ENCODE measurements around the gene MYO1D. TPM values are rescaled to one million over a fixed set of nuclear protein-coding genes. Genes with fewer than 3 reads are reported as not detected.
A peak's percentile ranks its signal among the peaks of the same experiment; 100 is the strongest.

MYO1D gene
- total and polyA plus RNA-seq, 2 of the 13 experiments (the other 11 are each of a cell fraction or from before 2014, with no cell fraction given), result 13.2 to 17.3 TPM

DNA sequence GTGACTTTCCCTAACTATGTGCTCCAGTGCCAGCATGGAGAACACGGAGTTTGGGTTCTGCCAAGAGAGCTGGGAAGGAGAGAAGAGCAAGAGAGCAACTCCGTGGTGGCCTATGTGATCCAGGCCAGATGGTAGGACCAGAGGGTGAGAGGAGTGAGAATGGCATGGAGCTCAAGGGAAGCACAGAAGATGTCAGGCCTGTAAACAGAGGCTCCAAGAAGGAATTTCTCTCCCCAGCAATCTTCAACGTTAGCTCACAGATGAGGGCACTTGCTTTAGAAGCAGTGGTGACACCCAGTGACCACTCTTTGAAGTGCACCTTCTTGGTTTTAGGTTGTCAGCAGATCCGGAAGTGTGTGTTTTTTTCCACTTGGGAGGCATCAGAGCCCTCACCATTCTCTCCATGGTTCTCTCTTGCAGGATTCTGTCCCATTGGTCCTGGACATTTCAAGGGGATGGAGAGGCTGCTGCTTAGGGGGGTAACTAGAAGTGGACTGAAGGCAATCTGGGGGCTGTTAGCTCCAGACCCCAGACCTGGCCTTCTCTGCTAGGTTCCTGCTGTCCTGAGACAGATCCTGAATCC lies 33.0 kb upstream of the MYO1D start (continued):
- TF ChIP-seq GATAD1 (CRISPR knock-in tag; IDR thresholded peaks at IDR 0.05) (no peak), NFKB2 (CRISPR knock-in tag; IDR thresholded peaks at IDR 0.05; ENCODE audit: borderline replicate concordance) (no peak), ZNF292 (CRISPR knock-in tag; IDR thresholded peaks at IDR 0.05; ENCODE audit: borderline replicate concordance, low read depth) (0 out of 2 replicates have a peak, but pooled peaks have one; percentile 30), ZNF510 (CRISPR knock-in tag; IDR thresholded peaks at IDR 0.05; ENCODE audit: low read depth) (no peak), HOXA7 (CRISPR knock-in tag; IDR thresholded peaks at IDR 0.05) (no peak), TAF1 (CRISPR knock-in tag; IDR thresholded peaks at IDR 0.05) (no peak), MIXL1 (CRISPR knock-in tag; IDR thresholded peaks at IDR 0.05) (0 out of 2 replicates have a peak, but pooled peaks have one; percentile 42), SOX6 (IDR thresholded peaks at IDR 0.05) (no peak), SOX6 (CRISPR knock-in tag; IDR thresholded peaks at IDR 0.05) (no peak), GABPB1 (CRISPR knock-in tag; IDR thresholded peaks at IDR 0.05) (peak; percentile 37; the same call in 1 of the 2 replicates), STAG1 (CRISPR knock-in tag; IDR thresholded peaks at IDR 0.05) (peak; percentile 82), ZNF282 (IDR thresholded peaks at IDR 0.05; ENCODE audit: partially characterized antibody) (no peak), ZMAT3 (CRISPR knock-in tag; conservative IDR thresholded peaks at IDR 0.05) (no peak), ZNF30 (CRISPR knock-in tag; IDR thresholded peaks at IDR 0.05) (no peak), SALL1 (CRISPR knock-in tag; IDR thresholded peaks at IDR 0.05) (peak; percentile 22; the same call in 1 of the 2 replicates), MAFK (conservative IDR thresholded peaks at IDR 0.05 in 1 of 2, IDR thresholded peaks at IDR 0.05 in 1 of 2; ENCODE audit: low read length in 2 of 2) (peak; percentile 45 to 69; a peak in 3 of 4 replicates), ARID5B (CRISPR knock-in tag; IDR thresholded peaks at IDR 0.05) (0 out of 2 replicates have a peak, but pooled peaks have one; percentile 29), ZSCAN29 (CRISPR knock-in tag; conservative IDR thresholded peaks at IDR 0.05) (no peak), ATM (IDR thresholded peaks at IDR 0.05; ENCODE audit: borderline replicate concordance) (no peak)
- TF ChIP-seq, protein P1, sequence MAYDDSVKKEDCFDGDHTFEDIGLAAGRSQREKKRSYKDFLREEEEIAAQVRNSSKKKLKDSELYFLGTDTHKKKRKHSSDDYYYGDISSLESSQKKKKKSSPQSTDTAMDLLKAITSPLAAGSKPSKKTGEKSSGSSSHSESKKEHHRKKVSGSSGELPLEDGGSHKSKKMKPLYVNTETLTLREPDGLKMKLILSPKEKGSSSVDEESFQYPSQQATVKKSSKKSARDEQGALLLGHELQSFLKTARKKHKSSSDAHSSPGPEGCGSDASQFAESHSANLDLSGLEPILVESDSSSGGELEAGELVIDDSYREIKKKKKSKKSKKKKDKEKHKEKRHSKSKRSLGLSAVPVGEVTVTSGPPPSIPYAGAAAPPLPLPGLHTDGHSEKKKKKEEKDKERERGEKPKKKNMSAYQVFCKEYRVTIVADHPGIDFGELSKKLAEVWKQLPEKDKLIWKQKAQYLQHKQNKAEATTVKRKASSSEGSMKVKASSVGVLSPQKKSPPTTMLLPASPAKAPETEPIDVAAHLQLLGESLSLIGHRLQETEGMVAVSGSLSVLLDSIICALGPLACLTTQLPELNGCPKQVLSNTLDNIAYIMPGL (CRISPR knock-in tag; IDR thresholded peaks at IDR 0.05; ENCODE audit: borderline replicate concordance in 1 of 2, low read depth in 1 of 2), result peak; percentile 28 to 65; a peak in 1 of 4 replicates
- TF ChIP-seq, protein P2, sequence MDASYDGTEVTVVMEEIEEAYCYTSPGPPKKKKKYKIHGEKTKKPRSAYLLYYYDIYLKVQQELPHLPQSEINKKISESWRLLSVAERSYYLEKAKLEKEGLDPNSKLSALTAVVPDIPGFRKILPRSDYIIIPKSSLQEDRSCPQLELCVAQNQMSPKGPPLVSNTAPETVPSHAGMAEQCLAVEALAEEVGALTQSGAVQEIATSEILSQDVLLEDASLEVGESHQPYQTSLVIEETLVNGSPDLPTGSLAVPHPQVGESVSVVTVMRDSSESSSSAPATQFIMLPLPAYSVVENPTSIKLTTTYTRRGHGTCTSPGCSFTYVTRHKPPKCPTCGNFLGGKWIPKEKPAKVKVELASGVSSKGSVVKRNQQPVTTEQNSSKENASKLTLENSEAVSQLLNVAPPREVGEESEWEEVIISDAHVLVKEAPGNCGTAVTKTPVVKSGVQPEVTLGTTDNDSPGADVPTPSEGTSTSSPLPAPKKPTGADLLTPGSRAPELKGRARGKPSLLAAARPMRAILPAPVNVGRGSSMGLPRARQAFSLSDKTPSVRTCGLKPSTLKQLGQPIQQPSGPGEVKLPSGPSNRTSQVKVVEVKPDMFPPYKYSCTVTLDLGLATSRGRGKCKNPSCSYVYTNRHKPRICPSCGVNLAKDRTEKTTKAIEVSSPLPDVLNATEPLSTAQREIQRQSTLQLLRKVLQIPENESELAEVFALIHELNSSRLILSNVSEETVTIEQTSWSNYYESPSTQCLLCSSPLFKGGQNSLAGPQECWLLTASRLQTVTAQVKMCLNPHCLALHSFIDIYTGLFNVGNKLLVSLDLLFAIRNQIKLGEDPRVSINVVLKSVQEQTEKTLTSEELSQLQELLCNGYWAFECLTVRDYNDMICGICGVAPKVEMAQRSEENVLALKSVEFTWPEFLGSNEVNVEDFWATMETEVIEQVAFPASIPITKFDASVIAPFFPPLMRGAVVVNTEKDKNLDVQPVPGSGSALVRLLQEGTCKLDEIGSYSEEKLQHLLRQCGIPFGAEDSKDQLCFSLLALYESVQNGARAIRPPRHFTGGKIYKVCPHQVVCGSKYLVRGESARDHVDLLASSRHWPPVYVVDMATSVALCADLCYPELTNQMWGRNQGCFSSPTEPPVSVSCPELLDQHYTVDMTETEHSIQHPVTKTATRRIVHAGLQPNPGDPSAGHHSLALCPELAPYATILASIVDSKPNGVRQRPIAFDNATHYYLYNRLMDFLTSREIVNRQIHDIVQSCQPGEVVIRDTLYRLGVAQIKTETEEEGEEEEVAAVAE (CRISPR knock-in tag; IDR thresholded peaks at IDR 0.05; ENCODE audit: borderline replicate concordance), result peak; percentile 24; the same call in 1 of the 2 replicates

Data from HepG2 (cell line).